SH-SY5Y (cell line): ENCODE data around the gene PTRHD1.

Experiments
- GATA2 ChIP-seq: IDR thresholded peaks from 2 replicates; pipeline ENCODE4 v1.6.1; 2011; ENCODE audit warnings: mild to moderate bottlenecking, low read depth, low read length
- GATA3 ChIP-seq: IDR thresholded peaks from 2 replicates; pipeline ENCODE4 v1.6.1; 2011; ENCODE audit warnings: low read depth, mild to moderate bottlenecking, low read length, moderate library complexity

The PTRHD1 gene

GRCh38 chr2:24792542-24792873, 683 bp downstream of the PTRHD1 start:
- TF ChIP-seq GATA3 = no peak
- no peak for TF ChIP-seq GATA2

GRCh38 chr2:24791452-24791851, 1.7 kb downstream of the PTRHD1 start:
- TF ChIP-seq GATA3 (no peak), GATA2 (no peak)

GRCh38 chr2:24788816-24789215, 4.4 kb downstream of the PTRHD1 start:
- TF ChIP-seq GATA2 = no peak
- no peak for TF ChIP-seq GATA3

GRCh38 chr2:24787532-24787931, 5.7 kb downstream of the PTRHD1 start:
- TF ChIP-seq GATA3 (no peak), GATA2 (no peak)

- TF ChIP-seq GATA2 (no peak), GATA3 (no peak)
These were observed 7.4 kb downstream of the PTRHD1 start for GRCh38 chr2:24785671-24786321.

- TF ChIP-seq GATA3 (no peak), GATA2 (no peak)
These were observed 9.6 kb downstream of the PTRHD1 start for GRCh38 chr2:24783641-24784040.

- TF ChIP-seq GATA2 (no peak), GATA3 (no peak)
These were observed 14.1 kb downstream of the PTRHD1 start for GRCh38 chr2:24779116-24779515.

GRCh38 chr2:24774373-24774772, 18.8 kb downstream of the PTRHD1 start:
- TF ChIP-seq GATA2 = no peak
- no peak for TF ChIP-seq GATA3

GRCh38 chr2:24771764-24772586, 21.2 kb downstream of the PTRHD1 start:
- no peak for TF ChIP-seq GATA3
- TF ChIP-seq GATA2 = no peak

- TF ChIP-seq GATA3 (no peak), GATA2 (no peak)
These were observed 22.1 kb downstream of the PTRHD1 start for GRCh38 chr2:24771061-24771460.

GRCh38 chr2:24768601-24769000, 24.6 kb downstream of the PTRHD1 start:
- TF ChIP-seq GATA2 = no peak

- TF ChIP-seq GATA3 (no peak), GATA2 (no peak)
These were observed 25.2 kb downstream of the PTRHD1 start for GRCh38 chr2:24768013-24768412.

GRCh38 chr2:24766609-24767008, 26.6 kb downstream of the PTRHD1 start:
- TF ChIP-seq GATA3 (no peak), GATA2 (no peak)

GRCh38 chr2:24763843-24764242, 29.3 kb downstream of the PTRHD1 start:
- TF ChIP-seq GATA2 = no peak
- TF ChIP-seq GATA3 = no peak

GRCh38 chr2:24762518-24762917, 30.7 kb downstream of the PTRHD1 start:
- TF ChIP-seq GATA2 = no peak
- no peak for TF ChIP-seq GATA3

GRCh38 chr2:24761866-24762265, 31.3 kb downstream of the PTRHD1 start:
- no peak for TF ChIP-seq GATA3
- no peak for TF ChIP-seq GATA2
